PFSK-1 (cell line): ENCODE measurements around the gene MUS81.

Experiments used
- FOXP2 ChIP-seq: optimal IDR thresholded peaks from 2 replicates; pipeline ENCODE3; 2011; ENCODE audit warnings: borderline replicate concordance, control low read depth, inconsistent platforms; ENCODE audit not compliant: insufficient read depth; ENCODE audit errors: extremely low read length, extremely low read depth
- POLR2AphosphoS5 ChIP-seq: IDR thresholded peaks from 2 replicates; pipeline ENCODE4 v1.6.1; 2012; ENCODE audit warnings: low read depth, mild to moderate bottlenecking, control low read depth, low read length, moderate library complexity
- REST ChIP-seq, 2 experiments: IDR thresholded peaks; 2 replicates each; pipeline versions ENCODE4 v1.6.1 to v1.8.0; 2011 to 2012; ENCODE audit warnings: low read depth in 2 of 2, low read length in 2 of 2, control low read depth in 1 of 2, inconsistent platforms in 1 of 2, mild to moderate bottlenecking in 1 of 2, moderate library complexity in 1 of 2; ENCODE audit not compliant: insufficient read depth in 1 of 2
- SIN3A ChIP-seq: IDR thresholded peaks from 2 replicates; pipeline ENCODE4 v1.6.1; 2012; ENCODE audit warnings: mild to moderate bottlenecking, low read length, moderate library complexity, borderline replicate concordance; ENCODE audit not compliant: insufficient read depth
- TAF1 ChIP-seq: IDR thresholded peaks from 2 replicates; pipeline ENCODE4 v1.6.1; 2012; ENCODE audit warnings: low read length, control low read depth, borderline replicate concordance; ENCODE audit not compliant: insufficient read depth

MUS81 gene

GRCh38 chr11:65842144-65842543 is 18.1 kb upstream of the MUS81 start:
- TF ChIP-seq SIN3A (no peak), POLR2AphosphoS5 (no peak), FOXP2 (no peak), REST (IDR thresholded peaks at IDR 0.05; ENCODE audit: insufficient read depth in 1 of 2, low read depth in 2 of 2, low read length in 2 of 2) (no peak), TAF1 (no peak)

GRCh38 chr11:65843811-65844210 is 16.4 kb upstream of the MUS81 start:
- TF ChIP-seq SIN3A (no peak), TAF1 (no peak), REST (IDR thresholded peaks at IDR 0.05; ENCODE audit: insufficient read depth in 1 of 2, low read depth in 2 of 2, low read length in 2 of 2) (no peak), POLR2AphosphoS5 (no peak)

GRCh38 chr11:65844231-65844872 is 15.9 kb upstream of the MUS81 start:
- TF ChIP-seq REST (IDR thresholded peaks at IDR 0.05; ENCODE audit: insufficient read depth in 1 of 2, low read depth in 2 of 2, low read length in 2 of 2): no peak
- TF ChIP-seq SIN3A: no peak
- no peak for TF ChIP-seq FOXP2
- TF ChIP-seq POLR2AphosphoS5: no peak
- TF ChIP-seq TAF1: no peak

GRCh38 chr11:65847746-65848145 is 12.5 kb upstream of the MUS81 start:
- TF ChIP-seq TAF1 (no peak), SIN3A (no peak), FOXP2 (no peak), POLR2AphosphoS5 (no peak), REST (IDR thresholded peaks at IDR 0.05; ENCODE audit: insufficient read depth in 1 of 2, low read depth in 2 of 2, low read length in 2 of 2) (no peak)

GRCh38 chr11:65849366-65849765 is 10.9 kb upstream of the MUS81 start:
- TF ChIP-seq FOXP2: no peak
- TF ChIP-seq TAF1: no peak
- no peak for TF ChIP-seq SIN3A
- TF ChIP-seq REST (IDR thresholded peaks at IDR 0.05; ENCODE audit: insufficient read depth in 1 of 2, low read depth in 2 of 2, low read length in 2 of 2): no peak
- TF ChIP-seq POLR2AphosphoS5: no peak
